MM.1S (cell line): ENCODE data around the gene ABHD12.
A peak's percentile ranks its signal among the peaks of the same experiment; 100 is the strongest.

Experiments
- DNase-seq: peaks from one replicate; pipeline ENCODE4 v3.0.0-alpha.2; 2015
- H2AFZ ChIP-seq: fragments of 300-600 bp; sonication (generic); 2 replicates; pipeline ENCODE4 v1.6.0; 2016; ENCODE audit warnings: antibody characterized with exemption, low read length
- H3F3A ChIP-seq: fragments of 300-600 bp; sonication (generic); 2 replicates; pipeline ENCODE4 v1.6.1; 2016; ENCODE audit warnings: mild to moderate bottlenecking, antibody characterized with exemption, low read length, moderate library complexity, mixed read lengths; ENCODE audit not compliant: insufficient read depth
- H3K27ac ChIP-seq: fragments of 300-600 bp; sonication (generic); 2 replicates; pipeline ENCODE4 v1.5.1; 2016; ENCODE audit warnings: mild to moderate bottlenecking, low read length
- H3K27me3 ChIP-seq: fragments of 300-600 bp; sonication (generic); replicated peaks from 2 replicates; pipeline ENCODE4 v1.6.0; 2016; ENCODE audit warnings: low read length; ENCODE audit not compliant: insufficient read depth
- H3K36me3 ChIP-seq: fragments of 300-600 bp; sonication (generic); replicated peaks from 2 replicates; pipeline ENCODE4 v1.6.1; 2016; ENCODE audit warnings: mild to moderate bottlenecking, low read length, mixed read lengths; ENCODE audit not compliant: insufficient read depth
- H3K4me1 ChIP-seq: fragments of 300-600 bp; sonication (generic); 2 replicates; pipeline ENCODE4 v1.6.1; 2016; ENCODE audit warnings: low read length, mixed read lengths
- H3K4me2 ChIP-seq: fragments of 300-600 bp; sonication (generic); 2 replicates; pipeline ENCODE4 v1.6.0; 2016; ENCODE audit warnings: low read depth, low read length
- H3K4me3 ChIP-seq: fragments of 300-600 bp; sonication (generic); 2 replicates; pipeline ENCODE4 v1.5.1; 2016; ENCODE audit warnings: low read length, mixed read lengths
- H3K79me2 ChIP-seq: fragments of 300-600 bp; sonication (generic); 2 replicates; pipeline ENCODE4 v1.6.1; 2016; ENCODE audit warnings: mixed run types, low read length, mixed read lengths
- H3K9ac ChIP-seq: fragments of 300-600 bp; sonication (generic); 2 replicates; pipeline ENCODE4 v1.6.1; 2016; ENCODE audit warnings: low read length, mixed read lengths
- H3K9me2 ChIP-seq: fragments of 300-600 bp; sonication (generic); replicated peaks from 2 replicates; pipeline ENCODE4 v1.6.1; 2016; ENCODE audit warnings: mild to moderate bottlenecking, low read length, mixed read lengths; ENCODE audit not compliant: insufficient read depth
- H3K9me3 ChIP-seq: fragments of 300-600 bp; sonication (generic); replicated peaks from 2 replicates; pipeline ENCODE4 v1.6.1; 2016; ENCODE audit warnings: mild to moderate bottlenecking, low read length, mixed read lengths; ENCODE audit not compliant: insufficient read depth
- H4K20me1 ChIP-seq: fragments of 300-600 bp; sonication (generic); 2 replicates; pipeline ENCODE4 v1.6.1; 2016; ENCODE audit warnings: mild to moderate bottlenecking, low read length, moderate library complexity, mixed read lengths; ENCODE audit not compliant: insufficient read depth
- EZH2 ChIP-seq: fragments of 300-600 bp; sonication (generic); optimal IDR thresholded peaks from 2 replicates; pipeline ENCODE3; 2017; ENCODE audit warnings: low read depth, mild to moderate bottlenecking, antibody characterized with exemption, low read length, mixed read lengths
- EZH2phosphoT487 ChIP-seq: fragments of 300-600 bp; sonication (generic); IDR thresholded peaks from 2 replicates; pipeline ENCODE4 v1.6.1; 2018; ENCODE audit warnings: antibody characterized with exemption, low read length
- TF ChIP-seq, protein P1 (sequence below): fragments of 300-600 bp; sonication (generic); IDR thresholded peaks from 2 replicates; pipeline ENCODE4 v1.5.1; 2016; ENCODE audit warnings: antibody characterized with exemption, low read length, mixed read lengths

ABHD12 gene

DNA sequence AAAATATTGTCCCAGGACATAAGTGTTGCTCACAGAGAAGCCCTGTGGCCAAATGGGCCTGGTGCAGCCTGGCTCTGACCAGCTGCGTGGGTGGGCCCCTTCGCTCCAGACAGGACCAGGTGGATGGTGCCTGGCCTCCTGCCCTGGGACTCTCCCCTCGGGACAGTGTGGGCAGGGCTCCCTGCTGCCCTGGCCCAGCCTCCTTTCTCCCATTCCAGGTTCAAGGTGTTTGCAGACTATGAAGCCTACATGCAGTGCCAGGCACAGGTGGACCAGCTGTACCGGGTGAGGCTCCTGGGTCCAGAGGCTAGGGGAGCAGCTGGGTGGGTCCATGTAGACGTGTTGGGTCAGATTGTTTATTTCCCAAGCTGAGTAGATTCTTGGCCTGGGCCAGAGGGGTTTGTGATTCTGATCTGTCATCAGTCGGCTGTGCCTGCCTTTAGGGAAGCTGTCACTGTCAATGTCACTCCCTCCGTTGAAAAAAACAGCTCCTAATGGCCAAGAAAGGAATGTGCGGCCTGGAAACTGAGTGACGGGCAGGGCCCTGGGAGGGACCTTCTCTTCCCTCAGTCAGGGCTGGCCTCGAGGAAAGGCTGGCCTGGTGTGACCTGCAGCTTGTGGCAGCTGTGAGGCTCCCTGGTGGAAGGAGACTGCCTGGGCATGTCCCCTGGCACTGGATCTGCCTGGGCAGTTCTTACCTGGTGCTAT lies 95.1 kb downstream of the ABHD12 start:
- Histone ChIP-seq H3K79me2 (peaks cover 4% of the 10 kb centered on the region), H3K27ac (peak overlapping the region; percentile 100), H3K4me2 (peak overlapping the region; percentile 95), H3F3A (peaks cover 72% of the 10 kb centered on the region), H2AFZ (no peak overlapping the region), H3K4me3 (peak overlapping the region; percentile 9; the same call in 1 of the 2 replicates), H3K9me3 (no peaks in the 10 kb centered on the region), H3K36me3 (no peaks in the 10 kb centered on the region), H4K20me1 (no peaks in the 10 kb centered on the region), H3K27me3 (no peaks in the 10 kb centered on the region), H3K9me2 (no peaks in the 10 kb centered on the region), H3K4me1 (peaks cover 78% of the 10 kb centered on the region), H3K9ac (peak overlapping the region; percentile 95)
- DNase-seq: no peak
- TF ChIP-seq, protein P1, sequence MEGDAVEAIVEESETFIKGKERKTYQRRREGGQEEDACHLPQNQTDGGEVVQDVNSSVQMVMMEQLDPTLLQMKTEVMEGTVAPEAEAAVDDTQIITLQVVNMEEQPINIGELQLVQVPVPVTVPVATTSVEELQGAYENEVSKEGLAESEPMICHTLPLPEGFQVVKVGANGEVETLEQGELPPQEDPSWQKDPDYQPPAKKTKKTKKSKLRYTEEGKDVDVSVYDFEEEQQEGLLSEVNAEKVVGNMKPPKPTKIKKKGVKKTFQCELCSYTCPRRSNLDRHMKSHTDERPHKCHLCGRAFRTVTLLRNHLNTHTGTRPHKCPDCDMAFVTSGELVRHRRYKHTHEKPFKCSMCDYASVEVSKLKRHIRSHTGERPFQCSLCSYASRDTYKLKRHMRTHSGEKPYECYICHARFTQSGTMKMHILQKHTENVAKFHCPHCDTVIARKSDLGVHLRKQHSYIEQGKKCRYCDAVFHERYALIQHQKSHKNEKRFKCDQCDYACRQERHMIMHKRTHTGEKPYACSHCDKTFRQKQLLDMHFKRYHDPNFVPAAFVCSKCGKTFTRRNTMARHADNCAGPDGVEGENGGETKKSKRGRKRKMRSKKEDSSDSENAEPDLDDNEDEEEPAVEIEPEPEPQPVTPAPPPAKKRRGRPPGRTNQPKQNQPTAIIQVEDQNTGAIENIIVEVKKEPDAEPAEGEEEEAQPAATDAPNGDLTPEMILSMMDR: no peak
- TF ChIP-seq EZH2: no peak
- TF ChIP-seq EZH2phosphoT487: no peak

DNA sequence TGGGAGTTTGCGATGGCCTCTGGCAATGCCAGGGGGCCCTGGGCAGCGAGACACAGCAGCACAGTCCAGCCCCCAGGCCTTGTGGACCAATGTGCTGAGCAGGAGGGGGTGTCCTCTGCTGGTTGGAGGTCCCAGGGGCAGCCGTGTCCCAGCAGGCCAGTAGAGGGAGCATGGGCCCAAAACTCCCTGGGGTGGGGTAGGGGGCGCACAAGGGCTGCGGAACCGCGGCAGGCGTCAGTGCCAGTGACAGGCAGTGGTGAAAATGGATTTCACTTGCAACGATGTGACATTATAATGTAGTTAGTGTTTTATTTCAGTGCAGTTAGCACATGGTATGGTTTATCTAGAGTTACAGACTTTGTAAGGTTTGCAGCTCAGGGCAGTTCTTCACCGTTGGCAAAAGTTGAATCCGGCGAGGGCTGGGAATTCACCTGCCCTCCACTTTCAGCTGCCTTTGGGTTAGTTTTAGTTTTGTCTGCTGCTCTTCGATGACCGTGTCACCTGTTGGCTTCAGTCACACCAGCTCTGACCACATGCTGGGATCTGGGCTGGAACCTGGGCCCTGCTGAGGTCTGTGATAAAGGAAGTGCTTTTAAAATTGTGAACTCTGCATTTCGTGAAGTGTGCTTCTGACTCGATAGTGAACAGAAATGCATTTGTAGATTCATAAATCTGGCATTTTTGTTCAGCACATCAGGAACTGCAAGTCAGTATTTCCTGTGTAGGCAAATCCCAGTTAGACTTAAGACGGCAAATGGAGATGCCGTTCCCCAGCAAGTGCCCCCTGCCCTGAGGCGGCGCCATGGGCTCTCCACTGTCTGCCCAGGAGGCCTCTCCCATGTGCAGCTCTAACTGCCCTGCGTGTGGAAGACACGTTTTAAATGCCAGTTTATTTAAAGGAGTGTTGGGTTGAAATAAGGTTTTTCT lies 95.9 kb downstream of the ABHD12 start:
- Histone ChIP-seq H3K4me3 (peak overlapping the region; percentile 14; the same call in 1 of the 2 replicates), H3F3A (peaks cover 64% of the 10 kb centered on the region), H3K9me2 (no peaks in the 10 kb centered on the region), H3K79me2 (peaks cover 10% of the 10 kb centered on the region), H2AFZ (0 out of 2 replicates have a peak overlapping the region, but pooled peaks have one; percentile 15), H3K27ac (peak overlapping the region; percentile 100), H3K27me3 (no peaks in the 10 kb centered on the region), H3K36me3 (no peaks in the 10 kb centered on the region), H3K9me3 (no peaks in the 10 kb centered on the region), H3K4me2 (peak overlapping the region; percentile 95), H3K9ac (peak overlapping the region; percentile 95), H3K4me1 (peaks cover 70% of the 10 kb centered on the region), H4K20me1 (no peaks in the 10 kb centered on the region)
- DNase-seq: peak; percentile 88
- TF ChIP-seq, protein P1: peak; percentile 96
- TF ChIP-seq EZH2phosphoT487: no peak
- no peak for TF ChIP-seq EZH2

DNA sequence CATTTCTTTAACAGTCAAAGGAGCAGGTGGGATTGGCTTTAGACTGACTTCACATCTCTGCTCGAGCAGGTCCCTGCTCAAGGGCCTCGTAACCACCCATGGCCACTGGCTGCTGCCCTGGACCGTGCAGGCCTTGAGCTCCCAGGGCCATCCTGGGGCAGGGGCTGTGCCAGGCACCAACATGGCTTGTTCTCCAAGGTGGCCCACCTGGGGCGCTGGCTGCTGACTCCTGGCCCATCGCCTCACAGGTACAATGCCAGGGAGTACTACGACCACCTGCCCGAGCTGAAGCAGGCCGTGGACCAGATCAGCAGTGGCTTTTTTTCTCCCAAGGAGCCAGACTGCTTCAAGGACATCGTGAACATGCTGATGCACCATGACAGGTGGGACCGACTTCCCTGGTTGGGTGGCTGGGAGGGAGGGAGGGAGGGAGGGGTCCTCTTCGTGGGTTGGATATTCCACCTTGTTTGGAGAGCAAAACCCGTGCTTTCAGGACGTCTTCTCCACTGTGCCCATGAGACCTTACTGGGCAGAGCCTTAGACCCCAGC lies 96.7 kb downstream of the ABHD12 start:
- Histone ChIP-seq H4K20me1 (no peaks in the 10 kb centered on the region), H3K79me2 (peaks cover 13% of the 10 kb centered on the region), H2AFZ (0 out of 2 replicates have a peak overlapping the region, but pooled peaks have one; percentile 15), H3K9me2 (no peaks in the 10 kb centered on the region), H3K4me2 (peak overlapping the region; percentile 95), H3K27ac (peak overlapping the region; percentile 100), H3K36me3 (no peaks in the 10 kb centered on the region), H3K4me3 (0 out of 2 replicates have a peak overlapping the region, but pooled peaks have one; percentile 14), H3F3A (peaks cover 57% of the 10 kb centered on the region), H3K4me1 (peaks cover 69% of the 10 kb centered on the region), H3K9me3 (no peaks in the 10 kb centered on the region), H3K27me3 (no peaks in the 10 kb centered on the region), H3K9ac (peak overlapping the region; percentile 95)
- TF ChIP-seq EZH2phosphoT487 (no peak), EZH2 (no peak)
- TF ChIP-seq, protein P1: no peak
- no peak for DNase-seq
